GM23248 (cell line): Measurements from ENCODE around the gene MAGI3. TPM values are rescaled to one million over a fixed set of nuclear protein-coding genes. Genes with fewer than 3 reads are reported as not detected.

Experiments used
- DNase-seq: peaks from one replicate; pipeline ENCODE4 v3.0.0-alpha.2; 2015
- H2AFZ ChIP-seq: fragments of 200-600 bp; sonication (generic); 2 replicates; pipeline ENCODE4 v1.6.1; 2016; ENCODE audit warnings: antibody characterized with exemption
- H3F3A ChIP-seq: fragments of 200-600 bp; sonication (generic); 2 replicates; pipeline ENCODE4 v1.6.1; 2016; ENCODE audit warnings: mild to moderate bottlenecking, antibody characterized with exemption, mixed run types; ENCODE audit not compliant: insufficient read depth
- H3K27ac ChIP-seq: fragments of 200-600 bp; sonication (generic); 2 replicates; pipeline ENCODE4 v1.5.1; 2016; ENCODE audit warnings: mild to moderate bottlenecking
- H3K27me3 ChIP-seq: fragments of 200-600 bp; sonication (generic); replicated peaks from 2 replicates; pipeline ENCODE4 v1.6.1; 2016; ENCODE audit warnings: mild to moderate bottlenecking; ENCODE audit not compliant: insufficient read depth
- H3K36me3 ChIP-seq: fragments of 200-600 bp; sonication (generic); 2 replicates; pipeline ENCODE4 v1.6.1; 2016; ENCODE audit warnings: low read depth, mild to moderate bottlenecking
- H3K4me1 ChIP-seq: fragments of 200-600 bp; sonication (generic); 2 replicates; pipeline ENCODE4 v1.6.1; 2016; ENCODE audit warnings: mild to moderate bottlenecking; ENCODE audit not compliant: insufficient read depth
- H3K4me2 ChIP-seq: fragments of 200-600 bp; sonication (generic); one replicate; pipeline ENCODE4 v1.6.1; 2016; ENCODE audit warnings: mild to moderate bottlenecking; ENCODE audit not compliant: unreplicated experiment
- H3K4me3 ChIP-seq: fragments of 200-600 bp; sonication (generic); 2 replicates; pipeline ENCODE4 v1.5.1; 2016; ENCODE audit warnings: mild to moderate bottlenecking
- H3K79me2 ChIP-seq: fragments of 200-600 bp; sonication (generic); 2 replicates; pipeline ENCODE4 v1.6.1; 2016; ENCODE audit warnings: mild to moderate bottlenecking; ENCODE audit not compliant: insufficient read depth
- H3K9ac ChIP-seq: fragments of 200-600 bp; sonication (generic); 2 replicates; pipeline ENCODE4 v1.6.1; 2016; ENCODE audit warnings: mild to moderate bottlenecking
- H3K9me2 ChIP-seq: fragments of 200-600 bp; sonication (generic); 2 replicates; pipeline ENCODE4 v1.6.1; 2016; ENCODE audit warnings: mixed run types, mild to moderate bottlenecking, moderate library complexity; ENCODE audit not compliant: insufficient read depth
- H3K9me3 ChIP-seq: fragments of 200-600 bp; sonication (generic); one replicate; pipeline ENCODE4 v1.6.1; 2017; ENCODE audit warnings: low read depth
- H4K20me1 ChIP-seq: fragments of 200-600 bp; sonication (generic); 2 replicates; pipeline ENCODE4 v1.6.0; 2016; ENCODE audit not compliant: insufficient read depth
- EZH2 ChIP-seq: fragments of 200-600 bp; sonication (generic); IDR thresholded peaks from 2 replicates; pipeline ENCODE4 v1.6.1; 2018; ENCODE audit warnings: antibody characterized with exemption, mild to moderate bottlenecking; ENCODE audit not compliant: insufficient read depth, poor library complexity, severe bottlenecking
- EZH2phosphoT487 ChIP-seq: fragments of 200-600 bp; sonication (generic); IDR thresholded peaks from 2 replicates; pipeline ENCODE4 v1.6.1; 2018; ENCODE audit warnings: antibody characterized with exemption, moderate library complexity, mild to moderate bottlenecking, low read depth; ENCODE audit not compliant: insufficient read depth
- WGBS, 2 experiments: methylation state at CpG; one replicate each; pipeline ENCODE4 v1.1.6; 2015 to 2017; ENCODE audit warnings: low lambda C conversion rate in 2 of 2, low coverage in 1 of 2; ENCODE audit errors: missing lambda C conversion rate in 2 of 2; 5-methylcytosine and 5-hydroxymethylcytosine counted together
- in situ Hi-C: fragments of 300-500 bp; cut with MboI; formaldehyde crosslinking; loops from 2 replicates; pipeline ENCODE4 v1.15.0; 2020
- polyA plus RNA-seq: library from polyadenylated mRNA; unstranded; fragments of >200 nt; fragmentation: Nextera tagmentation; extraction: Ambion mirVana; gene quantifications from 2 replicates; pipeline ENCODE4 v1.2.1, GENCODE V29; 2016
- total RNA-seq: library from RNA; depleted of rRNA; stranded (reverse); fragments of >200 nt; shearing (Covaris generic); gene quantifications from 2 replicates; pipeline ENCODE4 v1.2.3, GENCODE V29; 2014

The MAGI3 gene
- total and polyA plus RNA-seq, 2 experiments from 2014 or later: 1.9 to 7.2 TPM

- peak; percentile 5 for DNase-seq
- Histone ChIP-seq H2AFZ (no peak overlapping the region), H3K27ac (no peak overlapping the region), H3K79me2 (peaks cover 27% of the 10 kb centered on the region), H3K9me2 (no peaks in the 10 kb centered on the region), H3K36me3 (no peaks in the 10 kb centered on the region), H3F3A (no peaks in the 10 kb centered on the region), H4K20me1 (no peaks in the 10 kb centered on the region), H3K4me1 (no peaks in the 10 kb centered on the region), H3K9ac (no peak overlapping the region), H3K4me2 (no peak overlapping the region), H3K9me3 (no peaks in the 10 kb centered on the region), H3K4me3 (no peak overlapping the region), H3K27me3 (no peaks in the 10 kb centered on the region)
- in situ Hi-C loops: no loop called here
- TF ChIP-seq EZH2: no peak
- TF ChIP-seq EZH2phosphoT487: no peak
- 95 to 98% methylated on average over 4 of the region's 4 CpGs for WGBS, 2 experiments
Observed at GRCh38 chr1:113488576-113489177, 98.4 kb downstream of the MAGI3 start.

- TF ChIP-seq EZH2 (no peak), EZH2phosphoT487 (no peak)
- H4K20me1 ChIP-seq: no peaks in the 10 kb centered on the region
- H3K9ac ChIP-seq: no peak overlapping the region
- no peaks in the 10 kb centered on the region for H3F3A ChIP-seq
- H3K4me1 ChIP-seq: no peaks in the 10 kb centered on the region
- H3K9me3 ChIP-seq: no peaks in the 10 kb centered on the region
- no peaks in the 10 kb centered on the region for H3K9me2 ChIP-seq
- in situ Hi-C loops: no loop called here
- no peak for DNase-seq
- no peak overlapping the region for H3K4me3 ChIP-seq
- H3K27ac ChIP-seq: no peak overlapping the region
- peaks cover 20% of the 10 kb centered on the region for H3K79me2 ChIP-seq
- 93 to 100% methylated on average over 1 of the region's 1 CpG for WGBS, 2 experiments
- H3K27me3 ChIP-seq: no peaks in the 10 kb centered on the region
- H2AFZ ChIP-seq: no peak overlapping the region
- H3K36me3 ChIP-seq: no peaks in the 10 kb centered on the region
- no peak overlapping the region for H3K4me2 ChIP-seq
Observed at GRCh38 chr1:113490384-113490783, 100.1 kb downstream of the MAGI3 start.

- H3K27ac ChIP-seq: no peak overlapping the region
- WGBS, 2 experiments: 99 to 100% methylated on average over 3 of the region's 3 CpGs
- no peaks in the 10 kb centered on the region for H4K20me1 ChIP-seq
- no peak overlapping the region for H2AFZ ChIP-seq
- in situ Hi-C loops: no loop called here
- no peak overlapping the region for H3K9ac ChIP-seq
- DNase-seq: no peak
- no peaks in the 10 kb centered on the region for H3K27me3 ChIP-seq
- no peaks in the 10 kb centered on the region for H3K9me2 ChIP-seq
- no peaks in the 10 kb centered on the region for H3K4me1 ChIP-seq
- no peak overlapping the region for H3K4me3 ChIP-seq
- no peaks in the 10 kb centered on the region for H3F3A ChIP-seq
- no peak overlapping the region for H3K4me2 ChIP-seq
- H3K36me3 ChIP-seq: no peaks in the 10 kb centered on the region
- no peak for TF ChIP-seq EZH2
- TF ChIP-seq EZH2phosphoT487: no peak
- no peaks in the 10 kb centered on the region for H3K9me3 ChIP-seq
- no peaks in the 10 kb centered on the region for H3K79me2 ChIP-seq
Observed at GRCh38 chr1:113493533-113493932, 103.2 kb downstream of the MAGI3 start.

GRCh38 chr1:113505357-113505756 lies 115.0 kb downstream of the MAGI3 start:
- H3K27me3 ChIP-seq: no peaks in the 10 kb centered on the region
- H4K20me1 ChIP-seq: no peaks in the 10 kb centered on the region; the same call in 1 of the 2 replicates
- H3K9me2 ChIP-seq: no peaks in the 10 kb centered on the region
- H3K4me2 ChIP-seq: no peak overlapping the region
- H3K9me3 ChIP-seq: no peaks in the 10 kb centered on the region
- no peaks in the 10 kb centered on the region for H3K4me1 ChIP-seq
- no peak for DNase-seq
- H3K79me2 ChIP-seq: 0 out of 2 replicates have a peak, but pooled peaks cover 8% of the 10 kb centered on the region
- no peak overlapping the region for H3K9ac ChIP-seq
- no peak overlapping the region for H2AFZ ChIP-seq
- TF ChIP-seq EZH2phosphoT487 (no peak), EZH2 (no peak)
- no peak overlapping the region for H3K4me3 ChIP-seq
- H3F3A ChIP-seq: no peaks in the 10 kb centered on the region
- no peak overlapping the region for H3K27ac ChIP-seq
- in situ Hi-C loops: no loop called here
- H3K36me3 ChIP-seq: no peaks in the 10 kb centered on the region
- WGBS, 2 experiments: 93 to 100% methylated on average over 1 of the region's 1 CpG
